Activated CD4-positive, alpha-beta T cell treated with anti-CD3 and anti-CD28 coated beads, Interleukin-2, amount 50 U/mL, for 4 hours (primary cell): ENCODE measurements around the gene FBXL13.
"Not testable (repeated sequence)": the region's sequence is repeated elsewhere in the genome, so short reads cannot be mapped to it uniquely, and the experiment has no call there.

Experiments used
- DNase-seq, 2 experiments: peaks; one replicate each; pipeline ENCODE4 v3.0.0-alpha.2; 2020

The FBXL13 gene

DNA sequence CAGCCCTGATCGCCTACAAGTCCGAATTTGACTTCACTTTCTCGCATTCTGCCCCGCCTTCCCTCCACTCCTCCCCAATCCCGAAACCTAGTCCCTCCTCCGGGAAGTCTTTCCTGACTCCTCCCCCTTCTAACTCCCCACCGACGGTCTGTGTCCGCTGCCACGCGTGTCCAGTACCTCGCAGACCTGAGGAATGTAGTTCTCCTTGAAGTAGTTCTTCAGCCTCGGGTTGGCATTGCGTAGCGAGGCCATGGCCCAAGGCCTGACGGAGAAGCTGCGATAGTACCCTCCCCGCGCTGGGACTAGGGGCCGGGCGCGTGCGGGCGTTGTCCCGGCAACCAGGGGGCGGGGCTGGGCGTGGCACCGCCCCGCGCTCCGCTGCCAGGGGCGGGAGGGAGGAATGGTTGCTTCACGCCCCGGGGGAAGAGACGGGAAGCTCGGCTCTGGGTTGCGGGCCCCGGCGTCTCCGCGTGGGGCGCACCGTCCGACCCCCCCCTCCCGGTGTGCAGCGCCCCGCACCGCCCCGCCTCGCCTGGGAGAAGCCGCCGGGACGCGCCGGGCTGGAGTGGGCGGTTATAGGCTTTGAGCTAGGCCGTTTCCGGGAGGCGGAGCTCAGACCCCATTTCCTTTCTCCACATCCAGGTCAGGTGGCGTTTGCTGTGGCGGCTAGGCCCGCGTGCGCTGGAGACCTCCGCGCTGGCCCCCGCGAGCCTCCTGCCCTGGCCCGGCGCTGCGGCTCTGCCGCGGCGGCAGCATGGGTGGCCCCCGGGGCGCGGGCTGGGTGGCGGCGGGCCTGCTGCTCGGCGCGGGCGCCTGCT, at the start of gene FBXL13, which contains the start of gene ARMC10:
Gene FBXL13 (minus strand): TSS at position 278 of the 818 bp plus-strand sequence.
Gene ARMC10 (plus strand): TSS at position 622 of the 818 bp plus-strand sequence. CDS start 133 bp downstream, at position 755.
- peak; percentile 82 to 85 for DNase-seq

DNA sequence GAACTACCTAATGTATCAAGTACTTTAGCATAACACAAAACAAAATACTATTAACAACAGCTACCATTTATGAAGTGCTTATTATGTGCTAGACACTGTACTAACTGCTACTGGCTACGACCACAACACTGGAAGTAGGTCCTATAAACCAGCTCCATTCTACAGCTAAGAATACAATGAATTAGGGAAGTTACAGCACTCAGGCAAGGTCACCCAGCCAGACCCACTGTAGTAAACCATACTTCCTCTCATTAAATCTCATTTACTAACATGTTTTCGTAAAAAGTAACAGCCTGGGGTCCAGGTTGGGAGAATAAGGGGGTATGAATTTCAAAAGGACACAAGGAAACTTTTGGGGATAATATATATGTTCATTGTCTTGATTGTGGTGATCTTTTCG, 48.9 kb upstream of the FBXL13 start:
- no peak for DNase-seq

DNA sequence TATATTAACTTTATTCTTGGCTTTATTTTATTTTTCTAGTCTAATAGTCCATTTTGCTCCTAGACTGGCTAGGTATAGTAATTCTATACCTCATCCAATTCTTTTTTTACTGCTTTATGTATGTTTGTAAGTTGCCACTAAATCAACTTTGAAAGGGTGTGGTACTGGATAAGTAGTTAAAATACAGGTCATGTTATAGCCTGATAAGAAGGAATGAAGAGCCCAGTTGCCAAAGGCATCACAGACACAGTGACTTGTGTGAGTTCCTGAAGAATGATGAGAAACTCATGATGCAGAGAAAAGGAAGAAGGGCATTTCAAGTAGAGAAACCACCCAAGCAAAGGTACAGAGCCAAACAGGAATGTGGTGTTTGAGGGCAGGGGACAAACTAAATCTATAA, 47.0 kb upstream of the FBXL13 start:
- DNase-seq = no peak

GRCh38 chr7:103120362-103120761, 45.8 kb upstream of the FBXL13 start:
- DNase-seq = no peak

- no peak for DNase-seq
Measured at GRCh38 chr7:103119791-103120291, 45.2 kb upstream of the FBXL13 start.

DNA sequence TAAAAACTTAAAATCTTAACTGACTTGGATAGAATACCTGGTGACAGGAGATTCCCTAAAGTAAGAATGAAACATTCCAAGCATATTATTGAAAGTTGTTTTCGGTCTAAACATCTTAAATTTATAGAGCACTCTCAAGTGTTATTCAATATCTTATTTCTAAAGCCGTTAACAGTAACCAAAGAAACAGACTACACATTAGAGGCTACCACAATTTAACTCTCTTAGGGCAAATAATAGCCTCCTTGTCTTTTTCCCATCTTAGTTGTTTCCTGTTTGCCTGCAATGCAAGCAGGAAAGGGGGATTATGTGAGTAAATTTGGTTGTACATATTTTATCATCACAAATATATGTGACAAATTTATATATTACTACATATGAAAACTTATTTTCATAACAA, 42.9 kb upstream of the FBXL13 start:
- DNase-seq = no peak

- no peak for DNase-seq
Measured at GRCh38 chr7:103116991-103117390, 42.4 kb upstream of the FBXL13 start.

DNA sequence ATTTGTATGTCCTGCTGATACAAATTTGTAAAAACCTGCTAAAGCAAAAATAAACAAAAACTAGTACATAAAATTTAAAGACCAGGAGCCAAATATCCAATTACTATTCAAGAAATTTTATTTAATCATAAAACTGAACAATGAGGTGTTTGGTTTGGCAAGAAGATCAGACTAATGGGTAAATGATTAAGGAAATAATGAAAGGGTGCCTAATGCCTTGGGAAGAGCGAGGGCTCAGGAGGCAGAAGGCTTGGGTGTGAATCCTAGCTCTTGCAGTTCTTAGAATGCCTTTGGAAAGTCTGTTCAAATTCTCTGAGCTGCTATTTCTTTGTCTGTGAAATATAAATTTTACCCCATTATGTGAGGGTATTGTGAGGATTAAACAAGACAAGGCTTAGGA, 41.9 kb upstream of the FBXL13 start:
- no peak for DNase-seq

DNA sequence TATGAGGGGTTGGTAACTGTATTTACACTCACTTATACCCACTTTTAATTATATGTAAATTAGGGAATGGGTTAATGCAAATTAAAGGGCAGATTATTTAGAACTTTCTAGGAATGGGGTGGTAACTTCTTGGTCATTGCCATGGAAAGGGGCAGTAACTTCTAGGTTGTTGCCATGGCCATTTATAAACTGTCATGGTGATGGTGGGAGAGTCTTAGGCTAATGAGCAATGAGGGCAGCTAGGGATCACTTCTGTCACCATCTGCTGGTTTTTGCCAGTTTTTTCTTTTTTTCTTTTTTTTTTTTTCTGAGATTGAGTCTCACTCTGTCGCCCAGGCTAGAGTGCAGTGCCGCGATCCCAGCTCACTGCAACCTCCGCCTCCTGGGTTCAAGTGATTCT, 41.2 kb upstream of the FBXL13 start:
- DNase-seq = no peak

DNA sequence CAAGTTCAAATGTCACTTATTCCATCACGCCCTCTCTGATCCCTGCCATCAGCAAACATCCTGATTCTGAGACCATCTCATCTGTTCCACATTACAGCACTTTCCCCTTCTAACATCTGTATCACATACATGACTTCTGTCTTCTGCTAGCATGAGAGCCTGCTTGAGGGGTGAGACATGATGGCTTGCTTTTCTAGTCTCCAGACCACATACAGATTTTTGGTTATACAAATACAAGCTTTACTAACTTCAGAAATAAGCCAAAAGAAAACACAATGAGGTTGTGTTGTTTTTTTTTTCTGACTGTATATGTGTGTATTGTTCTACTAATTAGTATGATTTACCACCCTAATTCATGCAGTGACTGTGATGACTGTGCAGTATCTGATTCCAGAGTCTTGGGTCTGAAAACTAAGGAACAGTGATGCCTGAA, 40.0 kb upstream of the FBXL13 start:
- no peak for DNase-seq

DNA sequence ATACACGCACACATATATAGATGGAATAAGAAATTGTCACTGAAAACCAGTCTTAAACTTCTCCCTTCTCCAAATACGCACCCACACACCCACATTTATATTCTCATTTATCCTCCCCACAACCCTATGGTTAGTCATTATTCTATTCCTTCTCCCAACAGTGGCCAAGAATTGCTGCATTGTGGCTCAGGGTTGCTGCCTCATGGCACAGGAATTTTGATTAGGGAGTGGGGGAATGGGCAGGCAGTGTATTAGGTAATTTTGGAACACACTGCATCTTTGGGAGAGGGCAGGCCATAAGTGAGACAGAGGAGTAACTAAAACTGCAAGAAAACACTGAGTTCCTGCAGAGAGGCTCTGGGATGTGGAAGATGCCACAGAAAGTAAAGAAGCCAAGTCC, 38.6 kb upstream of the FBXL13 start:
- DNase-seq = no peak

DNA sequence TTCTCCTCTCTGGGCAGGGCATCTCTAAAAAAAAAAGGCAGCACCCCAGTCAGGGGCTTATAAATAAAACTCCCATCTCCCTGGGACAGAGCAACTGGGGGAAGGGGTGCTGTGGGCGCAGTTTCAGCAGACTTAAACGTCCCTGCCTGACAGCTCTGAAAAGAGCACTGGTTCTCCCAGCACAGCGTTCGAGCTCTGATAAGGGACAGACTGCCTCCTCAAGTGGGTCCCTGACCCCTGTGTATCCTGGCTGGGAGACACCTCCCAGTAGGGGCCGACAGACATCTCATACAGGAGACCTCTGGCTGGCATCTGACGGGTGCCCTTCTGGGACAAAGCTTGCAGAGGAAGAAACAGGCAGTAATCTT, 32.1 kb upstream of the FBXL13 start:
- not testable (repeated sequence) for DNase-seq

- no peak for DNase-seq
Measured at GRCh38 chr7:103106005-103106702, 31.6 kb upstream of the FBXL13 start.

- DNase-seq = no peak
Measured at GRCh38 chr7:103101543-103101942, 26.9 kb upstream of the FBXL13 start.

GRCh38 chr7:103100348-103100747, 25.8 kb upstream of the FBXL13 start:
- DNase-seq = no peak

- DNase-seq = no peak
Measured at GRCh38 chr7:103097041-103097440, 22.4 kb upstream of the FBXL13 start.

- DNase-seq = not testable (repeated sequence)
Measured at GRCh38 chr7:103095558-103095957, 21.0 kb upstream of the FBXL13 start.

DNA sequence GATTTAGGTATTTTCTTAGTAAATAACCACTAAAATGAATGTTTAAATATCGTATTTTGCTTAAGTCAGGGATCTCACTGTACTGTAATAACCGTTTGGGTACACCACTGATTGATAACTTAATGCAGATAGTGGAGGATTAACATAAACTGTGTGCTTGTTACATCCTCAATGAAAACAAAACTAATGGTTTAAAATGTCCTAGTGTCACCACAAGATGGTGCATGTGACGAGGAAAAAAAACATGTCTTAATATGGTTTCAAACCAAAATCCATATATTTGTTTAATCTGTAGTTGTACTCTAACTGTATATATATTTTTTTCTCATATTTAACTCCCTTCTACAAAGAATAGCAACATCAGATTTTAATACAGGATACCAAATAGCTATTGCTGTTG, 19.5 kb upstream of the FBXL13 start:
- DNase-seq = no peak

GRCh38 chr7:103093429-103093828, 18.8 kb upstream of the FBXL13 start:
- DNase-seq = no peak

DNA sequence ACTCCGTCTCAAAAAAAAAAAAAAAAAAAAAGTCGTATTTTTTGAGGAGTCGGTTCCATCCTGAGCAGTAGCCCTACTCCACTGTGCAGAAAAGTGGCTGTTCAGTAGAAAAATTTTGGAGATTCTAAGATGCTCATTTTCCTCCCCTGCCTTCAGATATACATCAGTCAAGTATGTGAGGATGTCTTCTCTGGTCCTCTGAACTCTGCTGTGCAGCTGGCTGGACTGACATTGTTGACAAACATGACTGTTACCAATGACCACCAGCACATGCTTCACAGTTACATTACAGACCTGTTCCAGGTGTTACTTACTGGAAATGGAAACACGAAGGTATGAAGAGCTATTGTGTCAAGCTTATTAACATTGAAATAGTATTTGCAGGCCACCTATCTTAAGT, 17.7 kb upstream of the FBXL13 start:
- not testable (repeated sequence) for DNase-seq

DNA sequence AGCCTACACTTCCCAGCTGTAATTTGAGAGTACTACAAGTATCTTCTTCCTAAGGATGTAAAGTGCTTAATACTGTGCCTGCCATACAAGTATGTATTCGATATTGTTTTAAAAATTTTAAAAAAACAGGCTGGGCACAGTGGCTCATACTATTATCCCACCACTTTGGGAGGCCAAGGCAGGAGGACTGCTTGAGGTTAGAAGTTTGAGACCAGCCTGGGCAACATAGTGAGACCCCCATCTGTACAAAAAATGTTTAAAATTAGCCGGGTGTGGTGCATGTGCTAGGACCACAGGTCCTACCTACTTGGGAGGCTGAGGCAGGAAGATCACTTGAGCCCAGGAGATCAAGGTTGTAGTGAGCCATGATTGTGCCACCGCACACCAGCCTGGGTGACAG, 8.6 kb upstream of the FBXL13 start:
- DNase-seq = no peak

DNA sequence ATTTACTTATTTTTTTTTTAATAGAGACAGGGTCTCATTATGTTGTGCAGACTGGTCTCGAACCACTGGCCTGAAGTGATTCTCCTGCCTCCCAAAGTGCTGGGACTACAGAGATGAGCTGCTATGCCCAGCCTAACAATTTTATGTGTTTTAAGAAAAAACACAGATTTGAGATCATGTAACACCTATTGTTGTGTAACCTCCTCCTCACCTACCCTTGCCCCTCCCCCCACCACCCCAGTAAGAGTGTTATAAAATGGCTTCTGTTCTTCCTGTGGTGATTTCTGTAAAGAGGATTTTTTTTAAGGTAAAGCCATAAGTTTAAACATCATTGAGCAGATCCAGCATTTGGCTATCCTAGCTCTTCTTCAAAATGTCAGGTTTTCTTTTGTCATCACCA, 7.9 kb upstream of the FBXL13 start:
- DNase-seq = no peak

- no peak for DNase-seq
Measured at GRCh38 chr7:103080923-103081322, 6.3 kb upstream of the FBXL13 start.

DNA sequence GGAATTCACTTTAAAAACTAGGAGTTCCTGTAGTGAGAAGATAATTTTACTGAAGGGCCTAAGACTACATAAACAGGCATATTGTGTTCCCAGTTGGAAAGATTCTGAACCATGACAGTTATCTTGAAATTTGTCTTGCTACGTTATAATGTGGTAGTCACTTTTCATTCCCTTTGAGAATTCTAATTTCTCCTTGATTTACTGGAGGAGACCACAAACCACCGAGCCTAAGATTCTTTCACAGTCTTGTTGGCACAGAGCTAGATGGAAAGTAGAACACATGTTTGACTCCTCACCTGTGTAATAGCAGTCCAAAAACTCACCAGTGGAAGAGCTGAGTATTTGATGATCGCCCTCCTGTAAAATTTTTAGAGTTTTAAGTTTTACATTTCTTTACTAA, 5.2 kb upstream of the FBXL13 start:
- DNase-seq = no peak
